NK-92 (cell line): ENCODE measurements around the gene GPR63.

ENCODE experiments used
- DNase-seq: peaks from one replicate; lab custom pipeline; 2025; ENCODE audit not compliant: unreplicated experiment; lab: John Stamatoyannopoulos, UW

GPR63 gene

DNA sequence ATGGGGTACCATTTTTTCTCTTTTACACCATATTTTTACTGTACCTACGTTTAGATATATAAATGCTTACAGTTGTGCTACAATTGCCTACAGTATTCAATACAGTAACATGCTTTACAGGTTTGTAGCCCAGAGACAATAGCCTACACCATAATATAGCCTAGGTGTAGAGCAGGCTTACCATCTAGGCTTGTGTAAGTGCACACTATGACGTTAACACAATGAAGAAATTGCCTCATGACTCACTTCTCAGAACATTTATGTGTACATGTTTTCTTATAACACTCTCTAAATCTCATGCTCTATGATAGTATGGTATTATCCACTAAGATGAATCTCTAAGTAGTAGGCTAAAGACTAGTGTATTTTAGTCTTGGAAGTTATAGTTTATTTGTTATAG, 13.5 kb downstream of the GPR63 start:
- DNase-seq = no peak

GRCh38 chr6:96821034-96821433, 16.2 kb downstream of the GPR63 start:
- no peak for DNase-seq

DNA sequence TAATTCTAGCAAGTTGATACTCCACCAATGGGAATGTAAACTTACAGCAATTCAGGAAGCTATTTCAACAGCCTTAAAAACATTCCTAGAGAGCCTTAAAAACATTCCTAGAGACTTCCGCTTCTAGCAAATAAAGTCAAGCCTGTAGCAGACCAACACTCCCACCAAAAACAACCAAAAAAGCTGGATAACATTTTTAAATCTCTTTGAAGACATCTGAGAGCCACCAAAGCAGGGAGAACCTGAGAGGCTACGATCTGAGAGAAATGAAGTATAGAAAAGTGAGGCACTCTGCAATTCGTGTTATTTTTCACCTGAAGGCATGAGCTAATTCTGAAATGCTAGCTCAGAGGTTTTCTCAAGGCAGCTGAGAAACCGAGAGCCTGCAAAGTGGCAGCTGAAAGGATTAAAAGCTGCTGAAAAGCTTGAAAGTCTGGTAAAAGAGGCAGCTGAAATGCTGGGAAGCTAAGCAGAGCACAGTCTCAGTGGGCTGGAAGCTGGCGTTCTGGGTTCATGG, 20.9 kb downstream of the GPR63 start:
- DNase-seq = no peak

DNA sequence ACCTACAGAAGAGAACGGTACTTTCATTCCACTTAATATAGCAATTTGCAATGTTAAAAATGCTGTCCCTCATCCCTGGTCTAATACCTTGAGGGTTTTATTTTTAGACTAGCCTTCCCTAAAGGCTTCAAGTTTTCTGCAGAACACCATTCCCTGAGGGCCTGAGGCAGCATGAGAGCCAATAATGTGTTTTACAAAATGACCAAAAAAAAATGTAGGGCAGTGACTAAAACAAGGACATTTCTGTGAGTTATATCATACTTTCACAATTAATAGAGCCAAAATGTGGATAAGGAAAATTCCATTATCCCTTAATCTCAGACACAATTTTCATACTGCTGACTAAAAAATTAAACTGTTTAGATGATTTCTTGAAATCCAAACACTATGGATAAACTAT, 22.7 kb downstream of the GPR63 start:
- DNase-seq = no peak

DNA sequence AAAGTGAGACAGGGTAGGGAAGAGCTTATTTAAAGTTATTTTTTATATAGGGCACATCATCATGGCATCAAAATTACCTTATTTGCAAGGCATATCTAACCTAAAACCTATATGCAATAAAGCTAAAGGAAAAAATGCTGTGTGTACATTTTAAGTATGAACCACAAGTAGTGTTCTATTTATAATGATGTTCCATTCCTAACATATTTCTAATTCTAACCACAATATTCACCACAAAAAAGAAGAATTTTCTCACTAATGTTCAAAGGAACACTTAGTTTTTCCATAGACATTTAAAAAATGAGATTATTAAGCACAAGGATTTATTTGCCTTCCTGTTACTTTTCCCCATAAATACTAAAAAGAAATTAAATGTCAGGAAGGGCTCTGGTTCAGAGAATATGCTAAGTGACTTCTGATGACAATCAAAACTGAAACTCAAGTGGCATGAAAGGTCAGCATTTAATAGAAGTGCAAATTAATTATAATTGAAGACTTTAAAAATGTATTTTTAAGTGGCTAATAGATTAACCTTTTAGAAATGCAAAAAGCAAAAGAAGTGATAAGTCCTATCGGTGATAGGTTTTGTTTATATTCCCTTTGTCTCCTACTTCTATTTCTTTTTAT, 25.1 kb downstream of the GPR63 start:
- no peak for DNase-seq

GRCh38 chr6:96811670-96812069, 25.6 kb downstream of the GPR63 start:
- DNase-seq = no peak

- no peak for DNase-seq
Observed at GRCh38 chr6:96811136-96811535, 26.1 kb downstream of the GPR63 start.

DNA sequence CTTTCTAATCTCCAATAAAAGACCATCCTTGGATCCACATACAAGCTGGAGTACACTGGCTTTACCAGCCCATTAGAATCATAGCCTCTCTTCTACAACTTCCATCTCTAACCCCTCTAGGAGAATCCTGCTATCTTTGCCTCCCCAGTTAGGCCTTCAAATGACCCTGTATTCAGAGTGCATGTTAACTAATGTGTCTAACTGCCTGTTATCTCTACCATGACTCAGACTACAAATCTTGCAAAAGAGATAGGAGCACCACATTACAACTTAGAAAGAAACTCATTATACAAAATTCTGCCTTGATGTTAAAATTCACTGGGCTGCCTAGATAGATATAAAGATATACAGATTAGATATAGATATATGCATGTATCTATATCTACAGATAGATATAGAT, 28.2 kb downstream of the GPR63 start:
- DNase-seq = no peak

- no peak for DNase-seq
Observed at GRCh38 chr6:96803106-96803481, 34.2 kb downstream of the GPR63 start.

DNA sequence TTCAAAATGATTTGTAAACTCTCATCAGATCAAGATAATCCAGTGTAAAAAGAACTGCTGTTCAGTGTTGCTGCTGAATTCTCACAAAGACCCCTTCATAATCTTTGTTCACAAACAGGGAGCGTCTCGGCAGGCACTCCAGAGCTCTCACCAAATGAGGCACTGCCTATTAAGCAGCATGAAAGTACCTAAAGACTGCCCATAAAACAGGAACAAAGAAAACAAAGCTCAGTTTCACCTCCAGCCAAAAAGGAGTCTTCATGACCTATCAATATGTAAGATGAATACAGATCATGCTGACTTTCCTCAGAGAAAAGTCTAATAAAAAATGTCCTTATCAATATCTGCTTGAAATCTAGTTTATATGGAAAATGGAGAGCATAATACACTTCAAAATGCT, 41.8 kb downstream of the GPR63 start:
- DNase-seq = no peak

DNA sequence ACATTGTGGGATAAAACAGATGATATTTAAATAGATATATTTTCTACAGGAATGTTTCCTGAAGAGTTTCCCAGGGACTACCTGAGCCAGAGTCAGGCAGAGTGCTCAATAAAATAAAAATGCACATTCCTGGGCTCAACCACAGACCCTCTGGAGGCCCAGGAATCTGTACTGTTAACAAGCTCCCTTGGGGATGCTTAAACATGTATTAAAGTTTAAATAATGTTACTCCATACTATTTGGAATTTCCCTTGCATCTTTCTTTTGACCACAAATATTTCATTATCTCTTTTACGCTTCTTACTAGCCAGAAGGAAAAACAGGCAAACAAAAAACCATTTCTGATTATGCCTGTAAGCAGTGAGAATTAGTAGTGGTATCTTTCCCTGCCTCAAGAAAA, 42.3 kb downstream of the GPR63 start:
- DNase-seq = no peak

GRCh38 chr6:96792561-96793190, 44.6 kb downstream of the GPR63 start:
- no peak for DNase-seq

GRCh38 chr6:96789871-96790270, 47.4 kb downstream of the GPR63 start:
- no peak for DNase-seq

- no peak for DNase-seq
Observed at GRCh38 chr6:96787846-96788580, 49.3 kb downstream of the GPR63 start.

DNA sequence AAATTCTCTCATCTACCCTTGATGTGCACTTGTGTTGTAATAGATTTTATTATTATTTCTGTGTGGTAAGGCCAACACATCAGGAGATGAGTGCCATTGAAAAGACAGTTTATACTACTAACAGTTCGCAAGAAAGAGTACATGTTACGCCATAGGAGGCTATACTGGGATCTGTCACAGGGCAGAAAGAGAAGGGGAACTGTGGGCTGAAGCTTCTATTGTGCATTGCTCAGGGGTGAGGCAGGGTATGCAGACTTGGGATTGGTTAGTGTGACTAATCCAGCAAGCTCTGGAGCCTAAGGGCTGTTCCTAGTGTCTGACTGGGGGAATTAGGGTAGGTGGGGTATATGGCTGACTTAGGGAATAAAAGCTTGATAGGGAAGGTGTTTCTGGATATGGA, 50.9 kb downstream of the GPR63 start:
- DNase-seq = no peak

DNA sequence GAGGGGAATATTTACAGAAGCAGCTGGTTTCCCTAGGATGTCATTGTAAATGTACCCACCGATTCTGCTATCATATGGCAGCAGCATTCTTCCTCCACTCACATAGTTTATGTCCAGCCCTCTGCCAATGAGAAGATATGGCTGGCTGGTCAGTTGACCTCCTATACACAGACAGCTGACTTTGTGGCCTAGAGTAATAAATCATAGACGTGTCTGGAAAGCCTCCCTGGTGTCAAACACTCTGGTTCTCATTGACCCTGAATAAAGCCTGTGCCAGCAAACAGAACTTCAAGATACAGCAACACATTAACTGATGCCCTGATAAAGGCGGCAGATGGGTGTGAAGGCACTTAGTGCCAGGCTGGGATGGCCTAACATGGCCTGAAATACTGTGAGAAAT, 52.6 kb downstream of the GPR63 start:
- DNase-seq = no peak

DNA sequence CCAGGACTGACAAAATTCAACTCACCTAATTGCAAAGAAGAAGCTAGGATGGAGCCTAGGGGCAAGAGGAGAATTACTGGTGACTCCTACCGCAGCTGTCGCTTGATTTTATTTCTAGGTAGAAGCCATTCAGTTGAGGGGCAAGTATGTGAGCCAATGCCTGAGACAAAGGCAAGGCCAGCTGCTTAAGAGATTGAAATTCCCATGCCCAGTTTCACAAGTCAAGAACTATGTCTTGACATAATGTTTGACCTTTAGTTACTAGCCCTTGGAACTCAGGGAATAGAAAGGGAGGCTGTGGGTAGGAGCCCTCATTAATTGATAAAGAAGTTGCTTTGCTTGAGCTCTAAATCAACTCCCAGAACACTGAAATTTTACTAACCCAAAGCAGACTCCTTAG, 54.0 kb downstream of the GPR63 start:
- DNase-seq = no peak

DNA sequence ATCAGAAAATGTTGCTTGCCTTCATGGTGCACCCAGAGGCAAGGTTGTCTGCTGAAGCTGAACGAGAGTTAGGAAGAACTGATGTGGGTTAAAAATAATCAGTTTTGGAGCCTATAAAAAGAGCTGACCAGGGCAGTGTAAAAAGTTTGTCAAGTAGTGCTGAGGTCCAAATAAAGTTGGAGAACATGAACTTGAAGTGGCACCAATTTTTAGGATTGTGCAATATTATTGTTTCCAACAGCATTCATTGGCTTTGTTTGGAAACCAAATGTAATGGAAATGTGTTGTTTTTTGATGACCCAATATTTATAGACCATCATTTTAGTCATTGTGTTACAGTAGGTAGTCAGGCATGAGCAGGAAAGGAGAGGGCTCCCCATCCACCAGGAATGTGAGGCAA, 55.7 kb downstream of the GPR63 start:
- no peak for DNase-seq

DNA sequence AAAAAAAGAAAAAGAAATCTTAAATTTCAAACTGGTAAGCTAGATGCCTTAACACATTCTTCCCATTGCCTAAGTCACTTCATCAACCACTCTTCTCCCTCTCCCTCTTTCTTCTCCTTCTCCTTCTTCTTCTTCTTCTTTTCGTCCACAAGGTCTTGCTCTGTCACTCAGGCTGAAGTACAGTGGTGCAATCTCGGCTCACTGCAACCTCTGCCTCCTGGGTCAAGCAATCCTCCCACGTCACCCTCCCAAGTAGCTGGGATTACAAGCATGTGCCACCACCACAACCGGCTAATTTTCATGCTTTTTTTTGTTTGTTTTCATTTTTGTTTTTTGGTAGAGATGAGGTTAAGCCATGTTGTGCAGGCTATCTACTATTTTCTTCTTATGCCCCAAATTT, 60.2 kb downstream of the GPR63 start:
- no peak for DNase-seq

DNA sequence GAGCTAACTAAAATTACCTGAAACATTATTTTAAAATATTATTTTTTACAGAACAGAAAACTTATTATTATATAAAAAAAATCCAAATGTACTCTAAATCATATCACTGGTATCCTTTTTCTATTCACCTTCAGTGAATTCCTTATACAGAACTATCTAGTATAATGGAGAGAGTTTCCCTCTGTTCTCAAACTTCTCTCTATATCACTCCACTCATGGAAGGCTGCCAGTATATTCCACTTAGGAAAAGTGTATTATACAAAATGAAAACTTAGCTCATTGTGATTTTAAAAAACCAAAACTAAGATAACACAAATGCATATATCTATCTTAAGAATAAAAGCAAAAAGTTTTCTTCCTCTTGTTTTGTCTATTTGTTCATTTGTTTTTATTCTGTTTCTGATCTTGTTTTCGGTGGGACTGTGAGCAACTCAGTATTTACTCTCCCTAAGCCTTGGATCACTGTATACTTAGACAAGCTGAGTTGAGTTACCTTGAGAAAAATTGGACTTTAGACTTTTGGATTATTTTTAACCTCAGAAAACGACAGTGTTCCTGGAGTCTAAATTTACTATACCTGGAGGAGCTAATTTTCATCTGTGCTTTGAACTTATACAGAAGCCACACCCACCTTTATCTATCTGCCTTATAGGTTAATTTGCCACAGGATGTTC, 61.4 kb downstream of the GPR63 start:
- no peak for DNase-seq

GRCh38 chr6:96766769-96767168, 70.5 kb downstream of the GPR63 start:
- no peak for DNase-seq

- DNase-seq = no peak
Observed at GRCh38 chr6:96762599-96762998, 74.7 kb downstream of the GPR63 start.
